ENCODE measurements around the gene WNT3A.

WNT3A gene

GRCh38 chr1:227999056-227999930 is 7.5 kb upstream of the WNT3A start:
- peak; percentile 30 for DNase-seq (ENCODE audit: low read depth)

- DNase-seq (ENCODE audit: low read depth): no peak
These were observed 6.4 kb upstream of the WNT3A start for GRCh38 chr1:228000416-228000815.

GRCh38 chr1:228000836-228001563 is 5.8 kb upstream of the WNT3A start:
- no peak for DNase-seq (ENCODE audit: low read depth)

GRCh38 chr1:228001738-228002535 is 4.9 kb upstream of the WNT3A start:
- no peak for DNase-seq (ENCODE audit: low read depth)

- no peak for DNase-seq (ENCODE audit: low read depth)
These were observed 4.0 kb upstream of the WNT3A start for GRCh38 chr1:228002792-228003191.

- no peak for DNase-seq (ENCODE audit: low read depth)
These were observed 3.1 kb upstream of the WNT3A start for GRCh38 chr1:228003461-228004330.

- no peak for DNase-seq (ENCODE audit: low read depth)
These were observed 2.4 kb upstream of the WNT3A start for GRCh38 chr1:228004331-228004855.

GRCh38 chr1:228004856-228005462 is 1.8 kb upstream of the WNT3A start:
- DNase-seq (ENCODE audit: low read depth): no peak

GRCh38 chr1:228005511-228006033 is 1.2 kb upstream of the WNT3A start:
- no peak for DNase-seq (ENCODE audit: low read depth)

- no peak for DNase-seq (ENCODE audit: low read depth)
These were observed 588 bp upstream of the WNT3A start for GRCh38 chr1:228006034-228006785.

- DNase-seq (ENCODE audit: low read depth): no peak
These were observed 427 bp downstream of the WNT3A start for GRCh38 chr1:228007049-228007800.

- no peak for DNase-seq (ENCODE audit: low read depth)
These were observed 1.1 kb downstream of the WNT3A start for GRCh38 chr1:228007801-228008341.

- DNase-seq (ENCODE audit: low read depth): no peak
These were observed 1.8 kb downstream of the WNT3A start for GRCh38 chr1:228008391-228009115.

GRCh38 chr1:228009116-228009827 is 2.5 kb downstream of the WNT3A start:
- no peak for DNase-seq (ENCODE audit: low read depth)

- DNase-seq (ENCODE audit: low read depth): no peak
These were observed 3.3 kb downstream of the WNT3A start for GRCh38 chr1:228009828-228010775.

- DNase-seq (ENCODE audit: low read depth): no peak
These were observed 4.1 kb downstream of the WNT3A start for GRCh38 chr1:228010921-228011320.

All from stromal cell of bone marrow (primary cell).